Keratinocyte (primary cell): Measurements from ENCODE around the gene DENND1A. TPM values are rescaled to one million over a fixed set of nuclear protein-coding genes. Genes with fewer than 3 reads are reported as not detected.

Experiments
- DNase-seq: peaks from one replicate; pipeline ENCODE4 v3.0.0-alpha.2; 2011; ENCODE audit warnings: low read depth, missing footprints, low spot score
- FAIRE-seq: peaks from 2 replicates; lab custom pipeline; 2011; peaks lifted over from hg19 to GRCh38; lab: Jason Lieb, UNC
- H2AFZ ChIP-seq: 2 replicates; pipeline ENCODE4 v1.6.0; 2012; ENCODE audit warnings: low read length, control low read depth, inconsistent platforms; ENCODE audit not compliant: control insufficient read depth
- H3K27ac ChIP-seq: 2 replicates; pipeline ENCODE4 v1.5.1; 2011; ENCODE audit warnings: low read length; ENCODE audit not compliant: control insufficient read depth, insufficient read depth
- H3K27me3 ChIP-seq: 3 replicates; pipeline ENCODE4 v1.6.0; 2011; ENCODE audit warnings: low read length; ENCODE audit not compliant: control insufficient read depth, insufficient read depth; ENCODE audit errors: extremely low read depth
- H3K36me3 ChIP-seq, 2 experiments: 2 replicates in 1 of 2; 3 replicates in 1 of 2; pipeline ENCODE4 v1.5.1; 2011; ENCODE audit warnings: low read length in 2 of 2, mild to moderate bottlenecking in 1 of 2; ENCODE audit not compliant: control insufficient read depth in 2 of 2, insufficient read depth in 2 of 2; ENCODE audit errors: extremely low read depth in 1 of 2
- H3K4me1 ChIP-seq: 3 replicates; pipeline ENCODE4 v1.5.1; 2011; ENCODE audit warnings: low read length; ENCODE audit not compliant: control insufficient read depth, insufficient read depth; ENCODE audit errors: extremely low read depth
- H3K4me2 ChIP-seq: 3 replicates; pipeline ENCODE4 v1.6.0; 2011; ENCODE audit warnings: low read depth, low read length; ENCODE audit not compliant: control insufficient read depth, insufficient read depth; ENCODE audit errors: extremely low read depth
- H3K4me3 ChIP-seq, 3 experiments: fragments of 200-600 bp in 1 of 3; sonication (generic) in 1 of 3; 2 replicates in 2 of 3; 3 replicates in 1 of 3; pipeline ENCODE4 v1.5.1; 2011 to 2016; ENCODE audit warnings: low read length in 3 of 3, mild to moderate bottlenecking in 3 of 3, control low read depth in 2 of 3, inconsistent platforms in 1 of 3, low read depth in 1 of 3, mixed read lengths in 1 of 3, mixed run types in 1 of 3, moderate library complexity in 1 of 3; ENCODE audit not compliant: control insufficient read depth in 2 of 3, insufficient read depth in 2 of 3; ENCODE audit errors: extremely low read depth in 1 of 3
- H3K79me2 ChIP-seq: 2 replicates; pipeline ENCODE4 v1.6.0; 2012; ENCODE audit warnings: low read length; ENCODE audit not compliant: control insufficient read depth, insufficient read depth
- H3K9ac ChIP-seq: 3 replicates; pipeline ENCODE4 v1.6.0; 2011; ENCODE audit warnings: low read length; ENCODE audit not compliant: control insufficient read depth, insufficient read depth; ENCODE audit errors: extremely low read depth
- H3K9me1 ChIP-seq: 3 replicates; pipeline ENCODE4 v1.6.0; 2011; ENCODE audit warnings: low read length; ENCODE audit not compliant: control insufficient read depth, insufficient read depth; ENCODE audit errors: extremely low read depth
- H3K9me3 ChIP-seq: 2 replicates; pipeline ENCODE4 v1.5.1; 2012; ENCODE audit warnings: low read depth, low read length; ENCODE audit not compliant: control insufficient read depth
- H4K20me1 ChIP-seq: 3 replicates; pipeline ENCODE4 v1.6.0; 2011; ENCODE audit warnings: low read length; ENCODE audit not compliant: control insufficient read depth, insufficient read depth; ENCODE audit errors: extremely low read depth
- EZH2 ChIP-seq: IDR thresholded peaks from one replicate; pipeline ENCODE4 v1.6.1; 2012; ENCODE audit warnings: inconsistent platforms, mild to moderate bottlenecking, low read length, moderate library complexity
- dilution Hi-C: fragments of 300-500 bp; cut with MboI; formaldehyde crosslinking; loops from one replicate; pipeline ENCODE4 v1.7.0; 2020; ENCODE audit warnings: low sequenced_read_pairs; ENCODE audit not compliant: extremely low pct_ligation_motif_present
- polyA plus RNA-seq, 5 experiments: library from polyadenylated mRNA; depleted of rRNA in 3 of 5; stranded (reverse) in 3 of 5; stranded (forward) in 1 of 5; unstranded in 1 of 5; fragments of >200 nt; gene quantifications; 1 replicate in 1 of 5; 2 replicates in 3 of 5; 3 replicates in 1 of 5; pipeline versions ENCODE4 v1.2.1 to v1.2.3, GENCODE V29; 2011 to 2012; ENCODE audit warnings: missing spikeins in 2 of 5, low read depth in 1 of 5, low replicate concordance in 1 of 5
- TF ChIP-seq, protein P1 (sequence below), 3 experiments: IDR thresholded peaks in 1 of 3; conservative IDR thresholded peaks in 1 of 3; optimal IDR thresholded peaks in 1 of 3; 2 replicates in 2 of 3; 3 replicates in 1 of 3; pipeline versions ENCODE3 to v1.5.1; 2011; ENCODE audit warnings: low read length in 3 of 3, mild to moderate bottlenecking in 3 of 3, moderate library complexity in 2 of 3, control low read depth in 1 of 3, inconsistent platforms in 1 of 3; ENCODE audit not compliant: insufficient read depth in 2 of 3; ENCODE audit errors: extremely low read depth in 1 of 3

Gene DENND1A
- polyA plus RNA-seq, 1 donor (not counting 4 experiments of a cell fraction or from before 2014, with no cell fraction given), result 13.0 TPM

GRCh38 chr9:123715258-123715657 lies 214.7 kb downstream of the DENND1A start:
- no peak for DNase-seq
- dilution Hi-C loops, result no loop called here
- Histone ChIP-seq H3K27me3 (no peaks in the 10 kb centered on the region), H2AFZ (no peak overlapping the region), H3K27ac (no peak overlapping the region), H3K4me1 (no peaks in the 10 kb centered on the region), H3K9me1 (no peaks in the 10 kb centered on the region), H4K20me1 (no peaks in the 10 kb centered on the region), H3K4me3 (no peak overlapping the region), H3K9me3 (no peaks in the 10 kb centered on the region), H3K4me2 (no peak overlapping the region), H3K79me2 (no peaks in the 10 kb centered on the region), H3K36me3 (no peaks in the 10 kb centered on the region), H3K9ac (no peak overlapping the region)
- FAIRE-seq, result no peak
- TF ChIP-seq EZH2, result no peak
- TF ChIP-seq, protein P1, sequence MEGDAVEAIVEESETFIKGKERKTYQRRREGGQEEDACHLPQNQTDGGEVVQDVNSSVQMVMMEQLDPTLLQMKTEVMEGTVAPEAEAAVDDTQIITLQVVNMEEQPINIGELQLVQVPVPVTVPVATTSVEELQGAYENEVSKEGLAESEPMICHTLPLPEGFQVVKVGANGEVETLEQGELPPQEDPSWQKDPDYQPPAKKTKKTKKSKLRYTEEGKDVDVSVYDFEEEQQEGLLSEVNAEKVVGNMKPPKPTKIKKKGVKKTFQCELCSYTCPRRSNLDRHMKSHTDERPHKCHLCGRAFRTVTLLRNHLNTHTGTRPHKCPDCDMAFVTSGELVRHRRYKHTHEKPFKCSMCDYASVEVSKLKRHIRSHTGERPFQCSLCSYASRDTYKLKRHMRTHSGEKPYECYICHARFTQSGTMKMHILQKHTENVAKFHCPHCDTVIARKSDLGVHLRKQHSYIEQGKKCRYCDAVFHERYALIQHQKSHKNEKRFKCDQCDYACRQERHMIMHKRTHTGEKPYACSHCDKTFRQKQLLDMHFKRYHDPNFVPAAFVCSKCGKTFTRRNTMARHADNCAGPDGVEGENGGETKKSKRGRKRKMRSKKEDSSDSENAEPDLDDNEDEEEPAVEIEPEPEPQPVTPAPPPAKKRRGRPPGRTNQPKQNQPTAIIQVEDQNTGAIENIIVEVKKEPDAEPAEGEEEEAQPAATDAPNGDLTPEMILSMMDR (optimal IDR thresholded peaks at IDR 0.05 in 1 of 3, IDR thresholded peaks at IDR 0.05 in 1 of 3, conservative IDR thresholded peaks at IDR 0.05 in 1 of 3; ENCODE audit: extremely low read depth in 1 of 3, insufficient read depth in 2 of 3, low read length in 3 of 3), result no peak

DNA sequence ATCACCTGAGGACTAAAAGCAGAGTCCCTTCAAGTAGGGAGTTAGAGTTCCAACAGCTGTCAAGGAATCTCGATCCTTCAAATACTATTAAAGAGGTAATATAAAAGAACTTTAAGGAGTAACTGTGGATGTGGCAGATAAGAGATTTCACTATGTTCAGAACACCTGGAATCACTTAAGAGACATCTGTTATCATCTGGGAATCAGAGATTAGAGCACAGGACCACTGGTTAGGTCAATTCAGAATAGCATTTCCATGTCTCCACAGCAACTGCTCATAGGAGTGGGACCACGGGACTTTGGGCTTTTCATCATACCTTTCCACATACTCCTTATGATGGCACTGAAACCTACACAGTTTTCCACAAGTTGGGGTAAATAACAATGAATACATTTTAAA lies 216.6 kb downstream of the DENND1A start:
- TF ChIP-seq EZH2, result no peak
- TF ChIP-seq, protein P1 (optimal IDR thresholded peaks at IDR 0.05 in 1 of 3, IDR thresholded peaks at IDR 0.05 in 1 of 3, conservative IDR thresholded peaks at IDR 0.05 in 1 of 3; ENCODE audit: extremely low read depth in 1 of 3, insufficient read depth in 2 of 3, low read length in 3 of 3), result no peak
- no peaks in the 10 kb centered on the region for H3K27me3 ChIP-seq
- no peaks in the 10 kb centered on the region for H3K36me3 ChIP-seq
- H3K9me1 ChIP-seq, result no peaks in the 10 kb centered on the region
- H3K4me1 ChIP-seq, result no peaks in the 10 kb centered on the region
- H4K20me1 ChIP-seq, result no peaks in the 10 kb centered on the region
- no peak overlapping the region for H3K27ac ChIP-seq
- dilution Hi-C loops, result no loop called here
- H3K79me2 ChIP-seq, result no peaks in the 10 kb centered on the region
- H3K4me3 ChIP-seq, result no peak overlapping the region
- H3K9ac ChIP-seq, result no peak overlapping the region
- no peak overlapping the region for H3K4me2 ChIP-seq
- no peak overlapping the region for H2AFZ ChIP-seq
- DNase-seq (no peak), FAIRE-seq (no peak)
- H3K9me3 ChIP-seq, result no peaks in the 10 kb centered on the region
